MCF 10A (cell line): ENCODE data around the gene RFESD. TPM values are rescaled to one million over a fixed set of nuclear protein-coding genes. Genes with fewer than 3 reads are reported as not detected.

Experiments
- BruUV-seq: library from RNA; stranded (reverse); fragments of 400-500 nt; replicated peaks from 2 replicates; lab custom pipeline; 2021; lab: Mats Ljungman, UMichigan
- CTCF ChIA-PET: fragments of 300-600 bp; sonication (Branson Sonifier 250); formaldehyde crosslinking; extraction: SDS; loops from one replicate; lab custom pipeline; 2021; ENCODE audit warnings: antibody characterized with exemption, inconsistent platforms; lab: Yijun Ruan, JAX
- POLR2A ChIA-PET: fragments of 300-600, 350-650 bp; sonication (Branson Sonifier 250); formaldehyde crosslinking; extraction: SDS; loops from one replicate; lab custom pipeline; 2020; ENCODE audit warnings: antibody characterized with exemption, inconsistent platforms; lab: Yijun Ruan, JAX
- DNase-seq: peaks from one replicate; pipeline ENCODE4 v3.0.0-alpha.2; 2018; ENCODE audit not compliant: unreplicated experiment
- H3K27ac Mint-ChIP-seq: one replicate; pipeline ENCODE4 v1.8.0; 2022; ENCODE audit warnings: mild to moderate bottlenecking, low read depth, mixed read lengths; ENCODE audit not compliant: unreplicated experiment
- H3K27me3 Mint-ChIP-seq: one replicate; pipeline ENCODE4 v1.8.0; 2022; ENCODE audit warnings: mixed read lengths; ENCODE audit not compliant: insufficient read depth, unreplicated experiment
- H3K36me3 Mint-ChIP-seq: one replicate; pipeline ENCODE4 v1.8.0; 2022; ENCODE audit warnings: mild to moderate bottlenecking, moderate library complexity, mixed read lengths; ENCODE audit not compliant: insufficient read depth, unreplicated experiment
- H3K4me1 Mint-ChIP-seq: one replicate; pipeline ENCODE4 v1.8.0; 2022; ENCODE audit warnings: mixed read lengths; ENCODE audit not compliant: insufficient read depth, unreplicated experiment
- H3K4me3 Mint-ChIP-seq: one replicate; pipeline ENCODE4 v1.8.0; 2022; ENCODE audit warnings: mild to moderate bottlenecking, moderate library complexity, mixed read lengths; ENCODE audit not compliant: unreplicated experiment
- H3K9me3 Mint-ChIP-seq: one replicate; pipeline ENCODE4 v1.8.0; 2022; ENCODE audit warnings: mixed read lengths; ENCODE audit not compliant: unreplicated experiment
- intact Hi-C: fragments of 100-400 bp; cut with micrococcal nuclease; formaldehyde crosslinking; loops from 2 replicates; pipeline ENCODE4 v1.14.1; 2022
- total RNA-seq: library from RNA; stranded (reverse); gene quantifications from 2 replicates; pipeline ENCODE4 v1.2.3, GENCODE V29; 2022
- TF ChIP-seq, protein P1 (sequence below): fragments of 200-600 bp; IDR thresholded peaks from one replicate; pipeline ENCODE4 v1.8.0; 2022; ENCODE audit warnings: antibody characterized with exemption, mild to moderate bottlenecking; ENCODE audit not compliant: unreplicated experiment

Gene RFESD
- total RNA-seq, 1 experiment from 2014 or later = 5.9 TPM

- POLR2A ChIA-PET = interaction anchor here (0.8 to 1.1 kb wide), 2 partner anchors 9 to 25 kb away, joined by 3 to 4 read pairs; no protein-coding TSS in a partner anchor
- no TSS peak for BruUV-seq
- Mint-ChIP-seq H3K27me3 (no peaks in the 10 kb centered on the region), H3K4me1 (peaks cover 6% of the 10 kb centered on the region), H3K9me3 (no peaks in the 10 kb centered on the region), H3K36me3 (no peaks in the 10 kb centered on the region), H3K4me3 (no peak overlapping the region), H3K27ac (no peak overlapping the region)
- intact Hi-C loops = no loop called here
- TF ChIP-seq, protein P1, sequence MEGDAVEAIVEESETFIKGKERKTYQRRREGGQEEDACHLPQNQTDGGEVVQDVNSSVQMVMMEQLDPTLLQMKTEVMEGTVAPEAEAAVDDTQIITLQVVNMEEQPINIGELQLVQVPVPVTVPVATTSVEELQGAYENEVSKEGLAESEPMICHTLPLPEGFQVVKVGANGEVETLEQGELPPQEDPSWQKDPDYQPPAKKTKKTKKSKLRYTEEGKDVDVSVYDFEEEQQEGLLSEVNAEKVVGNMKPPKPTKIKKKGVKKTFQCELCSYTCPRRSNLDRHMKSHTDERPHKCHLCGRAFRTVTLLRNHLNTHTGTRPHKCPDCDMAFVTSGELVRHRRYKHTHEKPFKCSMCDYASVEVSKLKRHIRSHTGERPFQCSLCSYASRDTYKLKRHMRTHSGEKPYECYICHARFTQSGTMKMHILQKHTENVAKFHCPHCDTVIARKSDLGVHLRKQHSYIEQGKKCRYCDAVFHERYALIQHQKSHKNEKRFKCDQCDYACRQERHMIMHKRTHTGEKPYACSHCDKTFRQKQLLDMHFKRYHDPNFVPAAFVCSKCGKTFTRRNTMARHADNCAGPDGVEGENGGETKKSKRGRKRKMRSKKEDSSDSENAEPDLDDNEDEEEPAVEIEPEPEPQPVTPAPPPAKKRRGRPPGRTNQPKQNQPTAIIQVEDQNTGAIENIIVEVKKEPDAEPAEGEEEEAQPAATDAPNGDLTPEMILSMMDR = no peak
- CTCF ChIA-PET = interaction anchor here (0.6 to 1.0 kb wide), 4 partner anchors 9 to 105 kb away, joined by 3 to 4 read pairs (median 4); no protein-coding TSS in a partner anchor
- DNase-seq = no peak
These were observed 24.5 kb upstream of the RFESD start for GRCh38 chr5:95621839-95622629.

- DNase-seq = no peak
- TF ChIP-seq, protein P1 = no peak
- no peaks in the 10 kb centered on the region for H3K9me3 Mint-ChIP-seq
- H3K4me1 Mint-ChIP-seq = no peaks in the 10 kb centered on the region
- H3K27ac Mint-ChIP-seq = no peak overlapping the region
- no peaks in the 10 kb centered on the region for H3K36me3 Mint-ChIP-seq
- intact Hi-C loops = no loop called here
- no peak overlapping the region for H3K4me3 Mint-ChIP-seq
- no TSS peak for BruUV-seq
- ChIA-PET CTCF (interaction anchor here (0.6 to 1.1 kb wide), 2 partner anchors 12 to 74 kb away, joined by 3 read pairs; no protein-coding TSS in a partner anchor), POLR2A (no interaction called here)
- H3K27me3 Mint-ChIP-seq = no peaks in the 10 kb centered on the region
These were observed 22.9 kb upstream of the RFESD start for GRCh38 chr5:95623706-95624105.

DNA sequence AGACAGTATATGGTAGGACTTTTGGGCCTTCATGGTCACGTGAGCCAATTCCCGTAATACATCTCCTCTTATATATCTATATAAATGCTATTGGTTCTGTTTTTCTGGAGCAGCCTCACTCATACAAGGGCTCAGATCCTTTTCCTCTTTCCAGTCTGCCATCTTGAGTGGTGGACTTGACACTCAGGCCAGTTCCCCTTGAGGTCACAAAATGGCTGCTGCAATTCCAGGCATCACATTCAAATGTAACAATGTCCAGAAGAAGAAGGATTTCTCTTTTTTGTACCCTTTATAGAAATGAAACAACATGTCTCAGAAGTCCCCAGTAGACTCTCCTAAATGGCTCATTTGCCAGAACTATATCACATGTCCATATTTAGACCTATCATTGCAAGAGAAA lies 22.2 kb upstream of the RFESD start:
- H3K27ac Mint-ChIP-seq = no peak overlapping the region
- ChIA-PET CTCF (no interaction called here), POLR2A (no interaction called here)
- intact Hi-C loops = no loop called here
- DNase-seq = no peak
- H3K27me3 Mint-ChIP-seq = no peaks in the 10 kb centered on the region
- TF ChIP-seq, protein P1 = no peak
- H3K4me3 Mint-ChIP-seq = no peak overlapping the region
- no TSS peak for BruUV-seq
- H3K4me1 Mint-ChIP-seq = no peaks in the 10 kb centered on the region
- peaks cover 2% of the 10 kb centered on the region for H3K36me3 Mint-ChIP-seq
- H3K9me3 Mint-ChIP-seq = no peaks in the 10 kb centered on the region

- TF ChIP-seq, protein P1 = no peak
These were observed 19.9 kb upstream of the RFESD start for GRCh38 chr5:95626701-95627100.

More at GRCh38 chr5:95626701-95627100, 19.9 kb upstream of the RFESD start:
- no peaks in the 10 kb centered on the region for H3K27me3 Mint-ChIP-seq
- DNase-seq = no peak
- no TSS peak for BruUV-seq
- peaks cover 6% of the 10 kb centered on the region for H3K36me3 Mint-ChIP-seq
- H3K27ac Mint-ChIP-seq = no peak overlapping the region
- H3K9me3 Mint-ChIP-seq = no peaks in the 10 kb centered on the region
- no peaks in the 10 kb centered on the region for H3K4me1 Mint-ChIP-seq
- POLR2A ChIA-PET = no interaction called here
- CTCF ChIA-PET = no interaction called here
- no peak overlapping the region for H3K4me3 Mint-ChIP-seq
- intact Hi-C loops = no loop called here
